ENCODE measurements around the gene MDP1. TPM values are rescaled to one million over a fixed set of nuclear protein-coding genes. Genes with fewer than 3 reads are reported as not detected.

Gene MDP1
- polyA plus RNA-seq, 1 donor from 2014 or later: 33.5 TPM

- Mint-ChIP-seq H3K27ac (peak overlapping the region; percentile 22 to 72 (median 24)), H3K4me3 (no peak overlapping the region), H3K4me1 (no peaks in the 10 kb centered on the region), H3K27me3 (no peaks in the 10 kb centered on the region), H3K9me3 (no peaks in the 10 kb centered on the region), H3K36me3 (peaks cover 2% of the 10 kb centered on the region)
Measured at GRCh38 chr14:24178399-24179178, 37.3 kb downstream of the MDP1 start.

GRCh38 chr14:24177891-24178290 is 38.0 kb downstream of the MDP1 start:
- H3K36me3 Mint-ChIP-seq: peaks cover 4% of the 10 kb centered on the region
- H3K9me3 Mint-ChIP-seq: no peaks in the 10 kb centered on the region

GRCh38 chr14:24177041-24177825 is 38.6 kb downstream of the MDP1 start:
- Mint-ChIP-seq H3K4me1 (peaks cover 0 to 3% (median 1%) of the 10 kb centered on the region in 3 donors), H3K27ac (peak overlapping the region in 1 of 3 donors; percentile 16), H3K9me3 (no peaks in the 10 kb centered on the region), H3K27me3 (no peaks in the 10 kb centered on the region), H3K36me3 (peaks cover 4% of the 10 kb centered on the region), H3K4me3 (no peak overlapping the region)

More at GRCh38 chr14:24177891-24178290, 38.0 kb downstream of the MDP1 start:
- Mint-ChIP-seq H3K27me3 (no peaks in the 10 kb centered on the region), H3K27ac (no peak overlapping the region), H3K4me3 (no peak overlapping the region), H3K4me1 (no peaks in the 10 kb centered on the region)

- no peak overlapping the region for H3K27ac Mint-ChIP-seq
Measured at GRCh38 chr14:24176599-24176998, 39.3 kb downstream of the MDP1 start.

GRCh38 chr14:24172871-24173281 is 43.0 kb downstream of the MDP1 start:
- H3K4me3 Mint-ChIP-seq: peak overlapping the region in 3 of 4 donors; percentile 55 to 95 (median 60)
- H3K9me3 Mint-ChIP-seq: no peaks in the 10 kb centered on the region
- peaks cover 11 to 14% (median 12%) of the 10 kb centered on the region in 3 donors for H3K4me1 Mint-ChIP-seq
- no peaks in the 10 kb centered on the region for H3K27me3 Mint-ChIP-seq
- H3K27ac Mint-ChIP-seq: peak overlapping the region in 2 of 3 donors; percentile 70 to 89
- peaks cover 6% of the 10 kb centered on the region for H3K36me3 Mint-ChIP-seq

More at GRCh38 chr14:24176599-24176998, 39.3 kb downstream of the MDP1 start:
- Mint-ChIP-seq H3K9me3 (no peaks in the 10 kb centered on the region), H3K4me1 (peaks cover under 1 to 8% (median 4%) of the 10 kb centered on the region in 3 donors), H3K36me3 (peaks cover 4% of the 10 kb centered on the region), H3K27me3 (no peaks in the 10 kb centered on the region), H3K4me3 (no peak overlapping the region)

- H3K4me3 Mint-ChIP-seq: peak overlapping the region; percentile 84 to 98 (median 94)
- peaks cover 11 to 17% (median 16%) of the 10 kb centered on the region in 3 donors for H3K4me1 Mint-ChIP-seq
- no peaks in the 10 kb centered on the region for H3K9me3 Mint-ChIP-seq
- peak overlapping the region in 2 of 3 donors; percentile 81 to 87 for H3K27ac Mint-ChIP-seq
- H3K36me3 Mint-ChIP-seq: peaks cover 6% of the 10 kb centered on the region
- no peaks in the 10 kb centered on the region for H3K27me3 Mint-ChIP-seq
Measured at GRCh38 chr14:24172261-24172860, 43.5 kb downstream of the MDP1 start.

- Mint-ChIP-seq H3K27ac (peak within 1 kb of the TSS; percentile 87 to 94 (median 89)), H3K9me3 (no peaks in the 10 kb centered on the region), H3K27me3 (no peaks in the 10 kb centered on the region), H3K4me1 (peaks cover 11 to 18% (median 16%) of the 10 kb centered on the region in 3 donors), H3K4me3 (peak within 1 kb of the TSS; percentile 84 to 98 (median 94)), H3K36me3 (peaks cover 8% of the 10 kb centered on the region)
Measured at GRCh38 chr14:24171422-24172260, 44.2 kb downstream of the MDP1 start, which contains the start of gene REC8. REC8 (plus strand) TSS chr14:24172080; CDS start chr14:24172553, 473 bp downstream.

GRCh38 chr14:24167469-24168114 is 48.3 kb downstream of the MDP1 start:
- Mint-ChIP-seq H3K4me1 (peaks cover 11 to 30% (median 27%) of the 10 kb centered on the region in 3 donors), H3K9me3 (no peaks in the 10 kb centered on the region), H3K27me3 (no peaks in the 10 kb centered on the region), H3K36me3 (peaks cover 14% of the 10 kb centered on the region), H3K4me3 (peak overlapping the region in 2 of 4 donors; percentile 33 to 80), H3K27ac (peak overlapping the region in 1 of 3 donors; percentile 51)

- Mint-ChIP-seq H3K4me3 (peak overlapping the region in 1 of 4 donors; percentile 85), H3K4me1 (peaks cover 6 to 33% (median 30%) of the 10 kb centered on the region in 3 donors), H3K9me3 (no peaks in the 10 kb centered on the region), H3K36me3 (peaks cover 14% of the 10 kb centered on the region), H3K27ac (no peak overlapping the region), H3K27me3 (no peaks in the 10 kb centered on the region)
Measured at GRCh38 chr14:24165785-24166184, 50.1 kb downstream of the MDP1 start.

- peak overlapping the region in 1 of 4 donors; percentile 85 for H3K4me3 Mint-ChIP-seq
- H3K27ac Mint-ChIP-seq: peak overlapping the region in 2 of 3 donors; percentile 57 to 84
- H3K4me1 Mint-ChIP-seq: peaks cover 7 to 36% (median 28%) of the 10 kb centered on the region in 3 donors
- no peaks in the 10 kb centered on the region for H3K27me3 Mint-ChIP-seq
- H3K9me3 Mint-ChIP-seq: no peaks in the 10 kb centered on the region
- peaks cover 14% of the 10 kb centered on the region for H3K36me3 Mint-ChIP-seq
Measured at GRCh38 chr14:24164518-24164991, 51.3 kb downstream of the MDP1 start.

Other genes with a start within 250 kb of the MDP1 start
- 14.6 TPM for gene DHRS4L2, start 227.1 kb downstream of the MDP1 start, polyA plus RNA-seq
- 0.35 TPM for gene CARMIL3, start 164.1 kb downstream of the MDP1 start, polyA plus RNA-seq
- gene CPNE6, start 144.5 kb downstream of the MDP1 start, polyA plus RNA-seq: not detected
- 50.2 TPM for gene PCK2, start 121.8 kb downstream of the MDP1 start, polyA plus RNA-seq
- 74.5 TPM for gene DCAF11, start 101.3 kb downstream of the MDP1 start, polyA plus RNA-seq
- 2.6 TPM for gene NRL, start 101.1 kb downstream of the MDP1 start, polyA plus RNA-seq
- gene FITM1, start 85.4 kb downstream of the MDP1 start, polyA plus RNA-seq: 1.1 TPM
- 804 TPM for gene PSME1, start 79.9 kb downstream of the MDP1 start, polyA plus RNA-seq
- 18.2 TPM for gene EMC9, start 74.5 kb downstream of the MDP1 start, polyA plus RNA-seq
- gene PSME2, start 69.5 kb downstream of the MDP1 start, polyA plus RNA-seq: 328 TPM
- gene RNF31, start 68.6 kb downstream of the MDP1 start, polyA plus RNA-seq: 54.3 TPM
- 136 TPM for gene IRF9, start 54.8 kb downstream of the MDP1 start, polyA plus RNA-seq
- gene REC8, start 44.0 kb downstream of the MDP1 start, polyA plus RNA-seq: 12.5 TPM
- 15.8 TPM for gene IPO4, start 27.2 kb downstream of the MDP1 start, polyA plus RNA-seq
- gene TM9SF1, start 20.6 kb downstream of the MDP1 start, polyA plus RNA-seq: 25.1 TPM
- gene TSSK4, start 10.4 kb downstream of the MDP1 start, polyA plus RNA-seq: 0.84 TPM
- 170 TPM for gene CHMP4A, start 2.6 kb downstream of the MDP1 start, polyA plus RNA-seq
- gene NEDD8, start 16.3 kb upstream of the MDP1 start, polyA plus RNA-seq: 273 TPM
- 64.1 TPM for gene GMPR2, start 16.9 kb upstream of the MDP1 start, polyA plus RNA-seq
- 186 TPM for gene TINF2, start 26.6 kb upstream of the MDP1 start, polyA plus RNA-seq
- not detected for gene TGM1, start 47.1 kb upstream of the MDP1 start, polyA plus RNA-seq
- 37.9 TPM for gene RABGGTA, start 55.5 kb upstream of the MDP1 start, polyA plus RNA-seq
- 27.3 TPM for gene DHRS1, start 83.7 kb upstream of the MDP1 start, polyA plus RNA-seq
- 1.6 TPM for gene NOP9, start 83.8 kb upstream of the MDP1 start, polyA plus RNA-seq
- gene CIDEB, start 91.9 kb upstream of the MDP1 start, polyA plus RNA-seq: 19.2 TPM
- 0.97 TPM for gene LTB4R2, start 94.1 kb upstream of the MDP1 start, polyA plus RNA-seq
- gene LTB4R, start 95.4 kb upstream of the MDP1 start, polyA plus RNA-seq: 2.5 TPM
- gene ADCY4, start 119.0 kb upstream of the MDP1 start, polyA plus RNA-seq: 0.75 TPM
- 14.8 TPM for gene RIPK3, start 123.9 kb upstream of the MDP1 start, polyA plus RNA-seq
- gene NFATC4, start 152.1 kb upstream of the MDP1 start, polyA plus RNA-seq: 0.20 TPM
- not detected for gene NYNRIN, start 182.9 kb upstream of the MDP1 start, polyA plus RNA-seq
- 2.9 TPM for gene CBLN3, start 213.6 kb upstream of the MDP1 start, polyA plus RNA-seq
- 26.5 TPM for gene KHNYN, start 213.9 kb upstream of the MDP1 start, polyA plus RNA-seq
- gene SDR39U1, start 226.7 kb upstream of the MDP1 start, polyA plus RNA-seq: 94.0 TPM